Activated CD4-positive, alpha-beta T cell treated with anti-CD3 and anti-CD28 coated beads for 1 hour (primary cell): ENCODE data around the gene RACK1.

Experiments used
- DNase-seq: peaks from one replicate; pipeline ENCODE4 v3.0.0-alpha.2; 2020

The RACK1 gene

DNA sequence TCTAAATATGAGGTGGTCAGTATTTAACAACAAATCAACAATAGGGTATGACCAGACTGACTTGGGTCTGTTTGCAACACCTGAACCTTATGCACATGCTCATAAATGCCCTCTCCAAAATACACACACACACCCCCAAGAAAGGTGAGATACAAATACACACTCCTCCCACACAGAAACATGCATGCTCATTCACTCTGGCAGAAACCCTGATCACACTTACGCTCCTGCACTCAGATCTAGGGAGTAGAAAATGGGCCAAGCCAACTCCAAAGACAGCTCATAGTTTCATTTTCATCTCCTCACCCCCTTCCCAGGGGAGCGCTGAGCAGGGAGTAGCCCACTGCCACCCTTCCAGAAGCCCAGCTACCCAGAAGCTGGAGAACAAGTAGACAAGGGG, 50.0 kb downstream of the RACK1 start:
- no peak for DNase-seq

DNA sequence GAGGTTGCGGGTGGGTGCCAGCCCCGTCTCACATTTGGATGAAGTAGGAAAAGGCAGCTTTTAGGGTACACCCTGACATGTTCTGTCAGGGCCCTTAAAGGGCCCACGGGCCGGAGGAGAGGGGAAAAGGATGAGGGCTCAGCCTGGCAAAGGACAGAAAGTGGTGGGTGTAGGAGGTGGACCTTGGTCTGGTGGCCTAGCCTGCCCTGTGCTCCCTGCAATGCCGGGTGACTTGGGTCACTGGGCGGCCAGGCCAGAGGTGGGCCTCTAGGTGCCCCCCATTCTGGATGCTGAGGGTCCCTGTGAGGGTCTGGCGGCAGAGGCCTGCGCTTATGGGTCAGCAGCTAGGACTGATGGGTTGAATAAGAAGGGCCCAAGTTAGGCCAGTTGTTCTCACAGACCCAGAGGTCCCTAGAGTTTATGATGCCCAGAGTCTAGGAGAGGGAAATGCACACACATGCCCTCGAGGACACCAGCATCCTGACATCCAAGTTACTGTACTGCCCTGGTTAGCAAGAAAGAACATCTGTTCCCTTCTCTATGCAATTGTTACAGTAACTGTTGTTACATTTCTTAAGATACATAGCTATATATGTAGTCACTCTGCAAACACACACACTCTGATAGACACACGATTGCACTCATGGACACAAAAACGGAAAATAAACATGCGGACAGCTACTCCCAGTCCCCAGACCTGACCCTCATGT, 51.2 kb downstream of the RACK1 start:
- DNase-seq, result no peak

DNA sequence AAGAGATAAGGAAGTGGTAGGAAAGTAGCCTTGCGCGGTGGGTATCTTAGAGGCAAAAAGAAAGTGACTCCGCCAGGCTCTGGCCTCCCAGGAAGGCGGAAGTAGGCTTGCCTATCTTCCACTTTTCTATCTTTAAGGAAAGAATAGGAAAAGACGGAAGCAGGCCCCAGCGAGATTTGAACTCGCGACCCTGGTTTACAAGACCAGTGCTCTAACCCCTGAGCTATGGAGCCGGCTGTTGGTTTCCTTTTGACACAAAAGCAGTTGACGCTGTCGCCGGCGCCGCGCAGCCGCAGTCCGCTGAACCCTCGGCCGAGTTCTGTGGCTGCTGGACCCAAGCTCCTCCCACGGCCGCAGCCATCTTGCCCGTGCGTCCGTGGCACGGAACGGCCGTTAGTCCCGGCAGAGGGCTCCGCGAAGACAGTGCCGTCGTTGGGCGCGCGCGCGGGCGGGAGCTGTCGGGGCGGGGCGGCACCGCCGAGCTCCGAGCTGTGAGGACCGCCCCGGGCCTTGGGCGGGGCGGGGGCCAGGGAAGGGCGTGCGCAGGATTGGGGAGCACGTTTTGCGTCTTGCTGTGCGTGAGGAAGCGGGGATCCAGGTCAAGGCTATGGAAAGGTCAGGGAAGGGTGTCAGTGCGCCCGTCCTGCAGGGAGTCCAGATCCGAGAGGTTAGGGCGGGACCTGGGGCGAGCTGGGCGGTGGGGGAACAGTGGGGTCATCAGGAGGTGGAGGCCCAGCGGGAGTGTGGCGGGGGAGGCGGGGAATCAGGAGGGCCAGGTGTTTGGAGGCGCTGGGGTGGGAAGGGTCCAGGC, 52.0 kb downstream of the RACK1 start:
- peak; percentile 96 for DNase-seq

DNA sequence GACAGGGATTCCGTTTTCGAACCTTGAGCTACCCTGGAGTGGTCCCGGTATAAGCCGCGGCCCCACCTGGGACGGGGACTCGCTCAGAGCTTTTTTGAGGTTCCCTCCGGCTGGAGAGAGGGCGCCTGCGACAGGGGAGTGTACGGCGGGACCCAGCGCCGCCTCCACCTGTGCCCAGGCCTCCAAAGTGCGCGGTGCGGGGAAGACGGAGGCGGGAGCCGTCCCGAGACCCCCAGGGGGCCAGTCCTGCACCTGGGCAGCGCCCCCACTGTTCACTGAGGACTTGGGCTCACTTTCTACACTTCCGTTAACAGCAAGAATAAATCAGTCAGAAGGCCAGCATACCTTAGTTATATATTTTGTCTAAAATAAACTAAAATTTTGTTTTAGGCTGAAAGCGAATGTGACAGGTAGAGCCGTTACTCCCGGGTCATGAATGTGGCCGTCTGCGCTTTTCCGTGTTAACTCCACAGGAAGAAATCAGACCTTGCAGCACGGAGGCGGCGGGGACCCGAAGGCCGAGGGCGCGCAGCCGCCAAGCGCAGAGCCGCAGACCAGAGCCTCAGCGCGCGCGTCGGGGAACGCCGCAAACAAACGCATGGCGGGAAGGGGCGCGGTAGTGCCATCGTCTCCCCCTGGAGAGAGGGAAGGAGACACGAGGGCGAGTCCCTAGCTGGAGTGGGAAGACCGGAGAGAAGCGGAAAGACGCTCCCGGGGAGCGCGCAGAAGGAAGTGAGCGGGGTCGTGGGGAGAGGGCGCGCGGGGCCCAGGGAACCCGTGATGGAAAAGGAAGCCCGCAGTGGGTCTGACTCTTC, 52.8 kb downstream of the RACK1 start:
- no peak for DNase-seq

DNA sequence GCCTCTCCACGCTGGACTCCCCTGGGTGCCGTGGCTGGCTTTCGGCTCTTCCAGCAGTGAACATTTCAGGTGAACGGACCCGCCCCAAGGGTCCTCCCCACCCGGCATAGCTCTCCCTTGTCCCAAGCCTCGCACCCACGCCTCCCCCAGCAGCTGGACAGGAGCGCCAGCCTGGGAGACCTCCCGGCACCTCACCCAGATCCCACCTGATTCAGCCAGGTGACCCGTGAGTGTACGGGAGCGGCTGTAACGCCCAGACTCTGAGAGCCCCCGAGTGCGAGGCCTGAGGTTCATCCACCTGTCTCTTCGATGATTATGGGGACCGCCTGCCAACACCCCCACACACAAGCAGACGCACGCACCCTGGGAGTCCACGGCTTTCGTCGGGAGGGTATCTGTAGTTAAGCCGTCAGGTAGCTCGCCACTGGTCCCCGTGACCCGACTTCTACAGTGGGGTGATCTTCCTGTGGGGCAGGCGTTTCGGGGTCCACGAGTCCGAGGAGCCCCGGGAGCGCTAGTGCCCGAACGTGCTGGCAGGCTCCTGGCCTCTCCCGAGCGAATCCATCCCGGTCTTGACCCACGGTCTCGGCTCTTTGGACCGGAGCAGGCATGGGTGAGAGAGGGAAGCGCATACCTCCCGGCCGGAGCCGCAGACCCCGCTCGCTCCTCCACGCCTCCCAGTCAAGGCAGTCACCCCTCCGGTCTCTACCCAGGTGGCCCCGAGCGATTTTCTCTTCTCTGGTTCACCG, 53.6 kb downstream of the RACK1 start:
- no peak for DNase-seq

DNA sequence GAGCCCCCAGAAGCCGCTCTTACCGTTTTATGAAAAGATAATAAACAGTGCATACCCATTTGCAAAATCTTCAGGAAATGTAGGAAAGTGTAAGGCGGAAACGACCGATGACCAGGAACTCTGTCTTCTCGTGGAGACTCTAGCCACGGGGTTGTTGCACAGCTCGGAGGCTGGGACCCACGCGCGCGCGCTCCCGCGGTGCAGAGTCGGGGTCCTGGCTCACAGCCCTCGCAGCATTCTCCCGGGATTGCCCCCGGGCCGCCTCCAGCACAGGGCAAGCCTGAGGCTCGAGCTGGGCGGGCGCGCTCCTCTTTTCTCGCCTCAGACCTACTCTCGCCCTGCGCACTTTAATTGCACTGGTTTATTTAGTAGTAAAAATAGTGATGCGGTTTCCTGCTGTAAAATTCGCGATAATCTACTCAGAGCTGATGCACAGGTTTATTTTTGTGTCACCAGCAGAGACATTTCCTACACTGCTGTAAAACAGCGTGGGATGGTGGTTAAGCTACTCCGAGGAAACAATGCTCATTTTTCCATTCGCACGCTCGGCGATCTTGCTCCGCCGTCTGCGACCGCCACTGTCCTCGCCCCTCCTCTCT, 54.2 kb downstream of the RACK1 start:
- peak; percentile 40 for DNase-seq

DNA sequence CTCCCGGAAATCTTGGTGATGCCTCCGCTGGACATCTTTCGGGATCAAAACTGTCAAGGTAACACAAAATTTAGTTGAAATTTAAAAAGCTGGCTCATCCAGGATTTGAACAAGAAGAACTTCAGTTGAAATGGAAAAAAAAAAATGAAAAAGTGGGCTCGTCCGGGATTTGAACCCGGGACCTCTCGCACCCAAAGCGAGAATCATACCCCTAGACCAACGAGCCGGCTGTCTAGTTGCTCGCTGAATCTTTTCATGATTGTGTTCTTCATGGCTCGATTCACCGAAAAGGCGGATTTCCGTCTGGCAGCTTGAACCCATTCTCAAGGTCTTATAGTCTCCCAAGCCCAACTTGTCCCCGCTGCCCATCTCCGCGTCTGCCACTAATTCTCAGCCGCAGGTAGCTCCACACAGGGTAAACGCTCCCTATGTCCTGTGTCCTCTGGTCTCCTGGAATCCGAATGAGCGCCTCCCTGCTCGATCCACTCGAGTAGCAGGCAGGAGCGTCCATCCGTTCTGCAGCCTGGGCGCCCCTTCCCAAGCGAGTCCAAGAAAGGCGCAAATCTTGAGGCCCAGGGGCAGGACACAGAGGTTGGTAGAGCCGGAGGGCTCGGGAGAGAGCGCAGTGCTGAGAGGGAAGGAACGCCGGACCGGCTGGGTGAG, 54.9 kb downstream of the RACK1 start:
- peak; percentile 78 for DNase-seq

DNA sequence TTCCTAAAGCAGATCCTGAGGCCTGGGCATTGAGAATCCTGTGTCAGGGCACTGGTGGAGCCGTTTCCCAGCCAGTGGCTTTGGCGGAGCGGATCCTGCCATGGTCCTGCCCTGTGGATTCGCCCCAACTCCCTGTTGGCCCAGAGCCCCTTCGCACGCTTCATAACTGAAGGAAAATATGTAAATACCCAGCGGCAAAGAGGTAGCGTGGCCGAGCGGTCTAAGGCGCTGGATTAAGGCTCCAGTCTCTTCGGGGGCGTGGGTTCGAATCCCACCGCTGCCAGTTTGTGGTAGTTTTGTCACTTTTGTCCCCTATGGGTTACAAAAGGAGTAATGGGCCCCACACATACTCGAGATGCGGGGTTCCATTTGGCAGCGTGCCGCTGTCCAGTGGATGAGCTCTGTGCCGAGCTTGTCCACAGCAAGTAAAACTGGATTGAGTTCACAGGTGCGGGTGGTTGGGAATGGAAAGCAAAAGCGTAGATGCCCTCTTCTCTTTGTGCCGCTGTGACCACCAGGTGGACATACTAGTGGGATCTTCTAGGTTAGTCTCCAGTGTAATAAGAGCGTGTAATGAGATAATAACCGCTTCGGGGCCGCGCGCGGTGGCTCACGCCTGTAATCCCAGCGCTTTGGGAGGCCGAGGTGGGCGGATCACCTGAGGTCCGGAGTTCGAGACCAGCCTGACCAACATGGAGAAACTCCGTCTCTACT, 56.0 kb downstream of the RACK1 start:
- DNase-seq, result no peak

DNA sequence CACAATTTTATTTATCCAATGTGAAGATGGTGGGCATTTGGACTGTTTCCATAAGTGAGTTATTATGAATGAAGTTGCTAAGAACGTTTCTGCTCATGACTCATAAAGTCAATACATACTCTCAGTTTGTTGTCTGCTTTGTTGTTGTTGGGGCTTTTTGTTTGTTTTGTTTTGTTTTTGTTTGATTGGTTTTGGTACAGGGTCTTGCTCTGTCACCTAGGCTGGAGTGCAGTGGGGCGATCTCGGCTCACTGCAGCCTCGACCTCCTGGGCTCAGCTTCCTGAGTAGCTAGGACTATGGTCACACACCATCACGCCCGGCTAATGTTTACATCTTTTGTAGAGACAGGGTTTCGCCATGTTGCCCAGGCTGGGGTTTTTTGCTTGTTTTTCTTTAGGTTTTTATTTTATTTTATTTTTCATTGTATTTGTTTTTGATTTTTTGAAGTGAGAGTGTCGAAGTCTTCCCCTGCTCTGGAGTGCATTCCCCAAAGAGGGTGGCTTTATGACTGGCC, 56.7 kb downstream of the RACK1 start:
- no peak for DNase-seq
